ENCODE data around the gene CSTF3. TPM values are rescaled to one million over a fixed set of nuclear protein-coding genes. Genes with fewer than 3 reads are reported as not detected.

The CSTF3 gene
- total RNA-seq, 1 experiment from 2014 or later, result 68.3 TPM

- no peak for TF ChIP-seq ZNF281 (CRISPR knock-in tag; IDR thresholded peaks at IDR 0.05)
- no peak for TF ChIP-seq E2F4 (CRISPR knock-in tag; IDR thresholded peaks at IDR 0.05; ENCODE audit: borderline replicate concordance, low read depth)
- no peak for TF ChIP-seq NFE2L1 (CRISPR knock-in tag; IDR thresholded peaks at IDR 0.05)
- no peak for TF ChIP-seq IRF2 (CRISPR knock-in tag; IDR thresholded peaks at IDR 0.05; ENCODE audit: borderline replicate concordance, low read depth)
- no peak for TF ChIP-seq ZBTB21 (CRISPR knock-in tag; IDR thresholded peaks at IDR 0.05; ENCODE audit: borderline replicate concordance)
- TF ChIP-seq HMGA2 (CRISPR knock-in tag; IDR thresholded peaks at IDR 0.05), result no peak
- no peak for TF ChIP-seq ZNF219 (CRISPR knock-in tag; IDR thresholded peaks at IDR 0.05; ENCODE audit: borderline replicate concordance)
- TF ChIP-seq NFATC4 (CRISPR knock-in tag; IDR thresholded peaks at IDR 0.05), result no peak
- no peak for TF ChIP-seq CREM (CRISPR knock-in tag; IDR thresholded peaks at IDR 0.05)
- no peak for TF ChIP-seq CREB1 (CRISPR knock-in tag; IDR thresholded peaks at IDR 0.05)
- TF ChIP-seq GRHL2 (CRISPR knock-in tag; IDR thresholded peaks at IDR 0.05; ENCODE audit: insufficient replicate concordance, severe bottlenecking), result no peak
- TF ChIP-seq TP53 (CRISPR knock-in tag; IDR thresholded peaks at IDR 0.05), result no peak
- no peak for TF ChIP-seq NR2C2 (CRISPR knock-in tag; IDR thresholded peaks at IDR 0.05)
Observed at GRCh38 chr11:33182246-33182878, 21.1 kb upstream of the CSTF3 start (continued).

GRCh38 chr11:33179348-33179803, 18.1 kb upstream of the CSTF3 start:
- no peak for DNase-seq (ENCODE audit: low spot score)
- Mint-ChIP-seq H3K27me3 (ENCODE audit: low read depth) (no peaks in the 10 kb centered on the region), H3K4me3 (no peak overlapping the region), H3K27ac (no peak overlapping the region), H3K4me1 (peaks cover 24% of the 10 kb centered on the region), H3K9me3 (peaks cover 4% of the 10 kb centered on the region), H3K36me3 (peaks cover 6% of the 10 kb centered on the region)
- ChIA-PET CTCF (no interaction called here), POLR2A (no interaction called here)
- ATAC-seq, result no peak
- TF ChIP-seq NR3C1 (CRISPR knock-in tag; conservative IDR thresholded peaks at IDR 0.05; ENCODE audit: low read depth) (no peak), ZNF423 (CRISPR knock-in tag; IDR thresholded peaks at IDR 0.05) (no peak), NR2C2 (CRISPR knock-in tag; IDR thresholded peaks at IDR 0.05) (no peak), ATF6 (CRISPR knock-in tag; IDR thresholded peaks at IDR 0.05) (no peak), SOX15 (CRISPR knock-in tag; IDR thresholded peaks at IDR 0.05) (no peak), ZNF425 (CRISPR knock-in tag; conservative IDR thresholded peaks at IDR 0.05) (no peak), ZSCAN18 (CRISPR knock-in tag; IDR thresholded peaks at IDR 0.05) (no peak), EMX1 (CRISPR knock-in tag; IDR thresholded peaks at IDR 0.05) (no peak), RORB (CRISPR knock-in tag; IDR thresholded peaks at IDR 0.05) (no peak), GTF2I (CRISPR knock-in tag; conservative IDR thresholded peaks at IDR 0.05) (no peak), ARID4B (CRISPR knock-in tag; IDR thresholded peaks at IDR 0.05; ENCODE audit: borderline replicate concordance) (no peak), SMAD3 (CRISPR knock-in tag; IDR thresholded peaks at IDR 0.05; ENCODE audit: borderline replicate concordance) (no peak)

Data from WTC11 (cell line).